Tibial nerve (tissue), 3 donors: ENCODE results near the gene FRMD3.

ENCODE experiments used
- POLR2A ChIP-seq, 2 donors: fragments of 450-650 bp; IDR thresholded peaks; one replicate each; pipeline ENCODE4 v1.6.1; 2017; ENCODE audit warnings: antibody characterized with exemption in 2 of 2, mild to moderate bottlenecking in 2 of 2, moderate library complexity in 2 of 2
- TF ChIP-seq, protein P1 (sequence below), 5 experiments: fragments of 200-600 bp in 3 of 5; fragments of 450-650 bp in 2 of 5; sonication (generic) in 3 of 5; IDR thresholded peaks; one replicate each; pipeline ENCODE4 v1.5.1; 2016 to 2019; ENCODE audit warnings: antibody characterized with exemption in 5 of 5, mild to moderate bottlenecking in 3 of 5, moderate library complexity in 2 of 5

DNA sequence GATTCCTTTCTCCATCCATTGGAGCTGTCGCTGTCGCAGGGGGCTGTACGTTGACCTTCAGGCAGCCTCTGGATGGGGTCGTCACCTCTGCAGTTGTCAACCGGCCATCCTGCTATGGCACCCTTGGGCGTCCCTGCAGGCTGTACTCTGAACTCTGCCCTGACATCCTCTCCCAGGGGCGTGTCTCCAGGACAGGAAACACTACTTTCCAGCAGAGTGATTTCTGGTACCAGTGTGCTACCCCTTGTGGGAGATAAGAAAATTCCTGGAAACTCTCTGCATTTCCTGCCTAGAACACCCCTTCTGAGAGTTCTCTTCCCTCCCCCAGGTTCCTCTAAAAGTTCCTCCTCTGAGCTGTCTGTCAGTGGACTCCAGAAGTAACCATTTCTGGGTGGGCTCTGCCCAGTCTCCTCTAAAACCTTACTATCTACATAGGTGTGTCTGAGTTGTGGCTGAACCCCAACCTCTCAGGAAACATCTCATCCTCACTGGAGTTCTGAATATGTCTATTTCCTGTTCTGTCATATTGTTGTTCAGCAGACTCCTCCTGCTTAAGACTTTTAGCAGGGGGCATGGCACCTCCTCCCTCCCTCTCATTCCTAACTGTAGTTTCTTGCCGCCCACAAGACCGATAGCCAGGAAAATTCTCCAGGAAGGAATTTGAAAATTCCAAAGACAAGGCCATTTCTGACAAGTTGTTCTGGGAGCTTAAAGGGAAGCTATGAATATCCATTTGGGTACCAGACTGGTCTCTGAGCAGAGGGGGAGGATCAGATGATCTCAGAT is 329.9 kb downstream of the FRMD3 start:
- TF ChIP-seq POLR2A (IDR thresholded peaks at IDR 0.05) = no peak
- TF ChIP-seq, protein P1, sequence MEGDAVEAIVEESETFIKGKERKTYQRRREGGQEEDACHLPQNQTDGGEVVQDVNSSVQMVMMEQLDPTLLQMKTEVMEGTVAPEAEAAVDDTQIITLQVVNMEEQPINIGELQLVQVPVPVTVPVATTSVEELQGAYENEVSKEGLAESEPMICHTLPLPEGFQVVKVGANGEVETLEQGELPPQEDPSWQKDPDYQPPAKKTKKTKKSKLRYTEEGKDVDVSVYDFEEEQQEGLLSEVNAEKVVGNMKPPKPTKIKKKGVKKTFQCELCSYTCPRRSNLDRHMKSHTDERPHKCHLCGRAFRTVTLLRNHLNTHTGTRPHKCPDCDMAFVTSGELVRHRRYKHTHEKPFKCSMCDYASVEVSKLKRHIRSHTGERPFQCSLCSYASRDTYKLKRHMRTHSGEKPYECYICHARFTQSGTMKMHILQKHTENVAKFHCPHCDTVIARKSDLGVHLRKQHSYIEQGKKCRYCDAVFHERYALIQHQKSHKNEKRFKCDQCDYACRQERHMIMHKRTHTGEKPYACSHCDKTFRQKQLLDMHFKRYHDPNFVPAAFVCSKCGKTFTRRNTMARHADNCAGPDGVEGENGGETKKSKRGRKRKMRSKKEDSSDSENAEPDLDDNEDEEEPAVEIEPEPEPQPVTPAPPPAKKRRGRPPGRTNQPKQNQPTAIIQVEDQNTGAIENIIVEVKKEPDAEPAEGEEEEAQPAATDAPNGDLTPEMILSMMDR (IDR thresholded peaks at IDR 0.05) = no peak
